HG03280 (cell line): ENCODE data around the gene ICAM2.

ENCODE experiments used
- ATAC-seq: cut with Tn5 transposase; IDR thresholded peaks from one replicate; pipeline ENCODE4 v1.9.1; 2021; ENCODE audit warnings: mild to moderate bottlenecking, moderate library complexity; ENCODE audit not compliant: unreplicated experiment

The ICAM2 gene

GRCh38 chr17:64045176-64045575, 24.7 kb upstream of the ICAM2 start:
- ATAC-seq: no peak

DNA sequence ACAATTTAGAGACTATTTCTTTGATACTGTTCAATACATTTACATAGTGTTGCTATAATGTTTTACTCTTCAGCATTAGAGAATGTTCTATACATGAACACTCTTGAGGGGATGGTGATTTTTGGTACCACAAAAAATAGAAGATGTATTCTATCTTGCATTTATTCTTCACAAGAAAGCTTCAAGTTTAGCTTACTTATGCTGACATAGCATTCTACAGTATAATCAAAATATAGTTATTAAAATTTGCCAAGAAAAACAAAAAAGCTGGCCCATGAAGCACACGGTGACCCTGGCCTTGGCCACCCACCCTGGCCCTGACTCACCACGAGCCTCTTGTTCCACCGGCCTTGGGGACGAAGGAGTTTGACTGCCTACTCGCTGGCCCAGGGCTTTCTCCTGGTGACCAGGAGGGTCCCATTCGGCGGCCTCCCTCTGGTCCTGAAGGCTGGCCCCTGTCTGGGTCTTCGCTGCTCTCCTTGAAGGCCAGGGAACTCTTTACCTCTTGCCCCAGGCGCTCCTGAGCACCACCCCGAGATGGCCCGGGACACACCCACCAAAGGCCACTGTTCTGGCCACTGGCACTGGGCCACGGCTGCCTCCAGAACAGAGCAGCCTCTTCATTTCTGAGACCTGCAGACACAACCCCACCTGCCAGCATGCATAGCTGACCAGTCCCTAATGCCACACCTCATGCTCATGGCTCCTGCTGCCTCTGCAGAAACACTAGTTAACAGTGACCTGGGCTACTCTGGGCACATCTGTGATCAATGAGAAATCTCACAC, 22.5 kb upstream of the ICAM2 start:
- ATAC-seq: no peak

- no peak for ATAC-seq
Measured at GRCh38 chr17:64041912-64042311, 21.5 kb upstream of the ICAM2 start.

GRCh38 chr17:64040206-64040605, 19.8 kb upstream of the ICAM2 start:
- no peak for ATAC-seq

DNA sequence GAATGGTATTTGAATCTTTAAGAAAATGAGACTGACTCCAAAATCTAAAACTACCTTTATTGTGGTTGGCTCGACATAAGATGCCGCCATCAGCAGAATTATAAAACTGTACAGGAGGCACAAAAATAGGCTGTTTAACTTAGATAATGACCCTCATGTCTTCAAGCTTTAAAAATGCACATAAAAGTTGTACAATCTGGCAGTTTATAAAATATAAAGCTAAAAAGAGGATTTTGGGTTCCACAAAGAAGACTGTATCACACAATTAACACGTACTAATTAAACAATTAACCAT, 18.6 kb upstream of the ICAM2 start:
- no peak for ATAC-seq

DNA sequence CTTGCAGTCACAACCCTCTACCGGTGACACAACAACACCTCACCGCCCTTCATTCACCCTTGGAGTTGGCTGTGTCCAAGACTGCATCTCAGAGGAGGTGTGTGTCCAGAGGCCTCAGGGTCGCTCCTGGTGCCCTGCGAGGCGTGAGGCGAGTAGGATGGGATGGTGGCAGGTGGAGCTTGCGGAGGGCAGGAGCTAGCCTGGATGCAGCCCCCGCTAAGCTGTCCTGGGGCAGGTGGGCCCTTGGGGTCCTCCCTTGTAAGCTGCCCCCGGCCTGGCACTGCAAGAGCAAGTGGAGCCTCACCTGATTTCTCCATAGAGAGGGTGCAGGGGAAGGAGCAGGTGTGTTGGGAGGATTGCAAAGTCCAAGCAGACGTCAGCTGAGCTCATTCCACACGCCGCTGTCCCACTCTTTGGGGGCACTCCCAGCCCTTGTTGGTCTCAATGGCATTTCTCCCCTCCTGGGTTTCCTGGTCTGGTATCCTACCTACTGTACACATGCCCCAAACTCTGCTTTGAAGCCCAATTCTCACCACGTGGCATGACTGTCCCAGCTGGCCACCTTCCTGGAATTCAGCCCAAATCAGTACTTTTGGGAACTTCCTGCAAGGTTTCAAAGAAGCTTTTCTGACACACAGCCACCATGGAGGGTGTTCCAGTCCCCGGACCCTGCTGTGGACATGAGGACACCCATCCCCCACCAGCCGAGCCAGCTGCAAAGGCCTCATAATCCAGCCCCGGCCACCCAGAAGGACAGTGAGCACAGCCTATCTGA, 18.1 kb upstream of the ICAM2 start:
- ATAC-seq: no peak

GRCh38 chr17:64037802-64038201, 17.4 kb upstream of the ICAM2 start:
- no peak for ATAC-seq

DNA sequence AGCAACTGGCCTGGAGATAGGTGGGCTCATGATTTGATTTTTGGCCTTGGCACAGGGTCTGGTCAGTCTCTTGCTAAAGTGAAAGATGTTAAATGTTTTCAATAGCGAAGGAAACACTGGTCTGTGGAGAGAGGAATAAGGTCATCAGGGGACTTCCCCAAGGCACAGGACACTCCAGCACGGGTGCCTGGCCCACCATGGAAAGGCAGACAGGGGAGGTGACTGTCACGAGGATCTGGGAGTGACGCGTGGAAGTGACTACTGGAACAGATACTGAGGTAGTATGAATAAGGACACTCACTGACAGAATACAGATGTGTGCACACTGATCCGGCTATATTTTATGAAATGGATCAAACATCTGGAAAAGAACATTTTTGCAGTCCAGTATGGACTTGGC, 16.7 kb upstream of the ICAM2 start:
- ATAC-seq: no peak

GRCh38 chr17:64036198-64036922, 15.9 kb upstream of the ICAM2 start:
- ATAC-seq: no peak

GRCh38 chr17:64032081-64032480, 11.6 kb upstream of the ICAM2 start:
- no peak for ATAC-seq

- ATAC-seq: peak; percentile 44
Measured at GRCh38 chr17:64028874-64029464, 8.5 kb upstream of the ICAM2 start.

DNA sequence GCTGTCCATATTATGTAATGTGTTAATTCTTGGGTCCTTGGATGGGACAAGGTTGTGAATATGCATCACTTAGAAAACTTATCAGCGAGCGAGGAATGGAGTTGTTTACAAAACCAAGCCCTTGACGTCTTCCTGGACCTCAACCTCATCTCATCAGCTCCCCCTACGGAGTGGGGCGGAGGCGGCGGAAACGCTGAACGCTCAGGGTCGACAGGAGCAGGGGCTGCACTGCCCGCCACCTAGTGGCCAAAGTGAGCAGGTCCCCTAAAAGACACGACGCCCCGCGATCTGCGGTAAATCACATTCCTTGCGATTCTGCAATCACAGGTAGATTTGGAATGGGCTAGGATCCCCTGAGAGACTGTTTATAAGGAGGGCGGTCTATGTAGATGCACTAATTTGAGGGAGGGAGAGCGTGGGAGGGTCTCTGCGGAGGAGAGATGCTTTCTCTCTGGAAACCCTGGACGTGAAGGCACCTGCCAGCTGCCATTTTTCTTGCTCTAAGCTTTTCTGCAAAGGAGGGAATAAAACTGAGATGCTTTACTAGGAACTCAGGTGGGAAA, 5.4 kb upstream of the ICAM2 start:
- peak; percentile 71 for ATAC-seq

- peak; percentile 7 for ATAC-seq
Measured at GRCh38 chr17:64024781-64025731, 4.6 kb upstream of the ICAM2 start.

DNA sequence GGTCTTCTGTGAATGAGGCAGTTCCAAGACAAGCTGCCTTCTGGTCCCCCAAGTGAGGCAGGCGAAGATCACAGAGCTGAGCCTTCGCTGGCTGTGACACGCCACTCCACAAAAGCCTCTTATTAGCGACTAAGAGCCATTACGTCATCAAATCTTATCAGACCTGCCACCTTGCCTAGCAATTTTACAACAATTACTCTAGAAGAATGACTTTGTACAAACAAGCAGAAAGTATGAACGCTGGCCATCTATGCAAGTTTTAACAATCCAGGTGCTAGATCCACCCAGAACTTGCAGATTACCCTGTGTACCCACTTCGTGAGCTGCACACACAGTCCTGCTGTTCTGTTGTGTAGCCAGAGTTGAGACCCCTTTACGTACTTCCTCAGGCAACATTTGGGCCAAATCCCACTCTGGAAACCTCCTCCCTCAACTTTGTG, 3.8 kb upstream of the ICAM2 start:
- ATAC-seq: no peak

- no peak for ATAC-seq
Measured at GRCh38 chr17:64022611-64023063, 2.2 kb upstream of the ICAM2 start.

DNA sequence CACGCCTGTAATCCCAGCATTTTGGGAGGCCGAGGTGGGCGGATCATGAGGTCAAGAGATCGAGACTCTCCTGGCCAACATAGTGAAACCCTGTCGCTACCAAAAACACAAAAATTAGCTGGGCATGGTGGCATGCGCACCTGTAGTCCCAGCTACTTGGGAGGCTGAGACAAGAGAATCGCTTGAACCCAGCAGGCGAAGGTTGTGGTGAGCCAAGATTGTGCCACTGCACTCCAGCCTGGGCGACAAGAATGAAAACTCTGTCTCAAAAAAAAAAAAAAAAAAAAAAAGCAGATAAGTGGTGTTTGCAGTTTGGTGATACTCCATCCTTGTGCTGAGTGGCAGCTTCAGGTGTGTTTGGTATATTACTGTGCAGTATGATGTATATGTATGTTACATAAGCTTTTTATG, 877 bp downstream of the ICAM2 start:
- peak; percentile 7 for ATAC-seq

- ATAC-seq: no peak
Measured at GRCh38 chr17:64017381-64017980, 3.0 kb downstream of the ICAM2 start.

- no peak for ATAC-seq
Measured at GRCh38 chr17:64016974-64017373, 3.5 kb downstream of the ICAM2 start.

DNA sequence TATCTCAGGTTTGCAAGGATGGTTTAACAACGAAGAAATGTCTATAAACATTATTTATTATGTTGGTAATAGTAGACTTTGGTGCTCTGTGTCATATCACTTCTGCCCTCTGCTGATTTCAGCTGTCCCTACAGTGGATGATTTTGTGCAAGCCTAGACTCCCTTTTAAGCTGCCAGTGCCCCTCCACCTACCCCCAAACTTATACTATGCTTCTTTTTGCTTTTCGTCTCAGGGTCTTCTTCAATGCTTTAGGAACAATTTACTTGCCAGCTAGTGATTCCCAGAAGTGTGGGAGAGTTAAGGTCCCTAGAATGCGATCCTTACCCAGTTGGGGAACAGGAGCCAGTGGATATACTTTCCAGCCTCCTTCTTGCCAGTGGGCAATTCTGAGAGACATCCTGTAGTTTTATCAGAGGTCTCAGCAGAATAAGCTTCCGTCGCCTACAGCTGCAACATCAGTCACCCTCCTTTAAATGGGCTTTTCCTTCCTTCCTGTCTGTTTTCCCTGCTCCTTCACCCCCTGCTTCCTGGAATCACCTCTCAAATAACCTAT, 4.1 kb downstream of the ICAM2 start:
- no peak for ATAC-seq
